GM10248 (cell line): ENCODE results near the gene LAMA3.

Experiments
- CTCF ChIA-PET: fragments of 300-600 bp; sonication (Branson Sonifier 250); formaldehyde crosslinking; extraction: SDS; loops from one replicate; lab custom pipeline; 2021; ENCODE audit warnings: antibody characterized with exemption; lab: Yijun Ruan, JAX
- POLR2A ChIA-PET: fragments of 350-650 bp; sonication (Branson Sonifier 250); formaldehyde crosslinking; extraction: SDS; loops from one replicate; lab custom pipeline; 2020; ENCODE audit warnings: antibody characterized with exemption; lab: Yijun Ruan, JAX
- DNase-seq: peaks from one replicate; pipeline ENCODE4 v3.0.0; 2012; ENCODE audit errors: extremely low spot score
- CTCF ChIP-seq: IDR thresholded peaks from 2 replicates; pipeline ENCODE4 v1.5.1; 2012; ENCODE audit warnings: mild to moderate bottlenecking, low read depth; ENCODE audit errors: extremely low read depth, missing control alignments, control extremely low read depth

The LAMA3 gene

GRCh38 chr18:23885750-23886149, 196.5 kb downstream of the LAMA3 start:
- ChIA-PET POLR2A (no interaction called here), CTCF (no interaction called here)
- no peak for DNase-seq
- no peak for TF ChIP-seq CTCF

- CTCF ChIA-PET: interaction anchor here (1.6 kb wide), 1 partner anchor 31 kb away, joined by 5 read pairs; no protein-coding TSS in a partner anchor
Measured at GRCh38 chr18:23887035-23887434, 197.8 kb downstream of the LAMA3 start.

GRCh38 chr18:23887493-23887892, 198.2 kb downstream of the LAMA3 start:
- TF ChIP-seq CTCF: no peak
- ChIA-PET CTCF (interaction anchor here (1.6 kb wide), 1 partner anchor 31 kb away, joined by 5 read pairs; no protein-coding TSS in a partner anchor), POLR2A (no interaction called here)
- no peak for DNase-seq

More at GRCh38 chr18:23887035-23887434, 197.8 kb downstream of the LAMA3 start:
- POLR2A ChIA-PET: no interaction called here
- no peak for TF ChIP-seq CTCF
- DNase-seq: no peak

- no peak for TF ChIP-seq CTCF
- ChIA-PET POLR2A (no interaction called here), CTCF (no interaction called here)
- no peak for DNase-seq
Measured at GRCh38 chr18:23888881-23889280, 199.6 kb downstream of the LAMA3 start.

GRCh38 chr18:23889907-23890306, 200.7 kb downstream of the LAMA3 start:
- no peak for TF ChIP-seq CTCF
- DNase-seq: no peak
- CTCF ChIA-PET: interaction anchor here (1.1 to 1.2 kb wide), 2 partner anchors 10 to 29 kb away, joined by 3 read pairs; no protein-coding TSS in a partner anchor
- POLR2A ChIA-PET: no interaction called here

GRCh38 chr18:23890589-23890988, 201.3 kb downstream of the LAMA3 start:
- CTCF ChIA-PET: interaction anchor here (1.2 kb wide), 1 partner anchor 9 kb away, joined by 3 read pairs; no protein-coding TSS in a partner anchor
- POLR2A ChIA-PET: no interaction called here
- TF ChIP-seq CTCF: no peak
- no peak for DNase-seq
